IMR-90 (cell line): ENCODE results near the gene SF3B5. TPM values are rescaled to one million over a fixed set of nuclear protein-coding genes. Genes with fewer than 3 reads are reported as not detected.

Source experiments
- ATAC-seq: fragments of 200-7000 bp; cut with Tn5 transposase; 2 replicates; pipeline ENCODE4 v1.9.1; 2020; ENCODE audit warnings: low read depth, mild to moderate bottlenecking, moderate library complexity
- BruUV-seq: library from RNA; stranded (reverse); fragments of 400-500 nt; replicated peaks from 2 replicates; lab custom pipeline; 2021; lab: Mats Ljungman, UMichigan
- CTCF ChIA-PET: fragments of 300-600 bp; formaldehyde crosslinking; extraction: SDS; loops from one replicate; lab custom pipeline; 2021; ENCODE audit warnings: antibody characterized with exemption; lab: Yijun Ruan, JAX
- POLR2A ChIA-PET: fragments of 300-600 bp; sonication (Branson Sonifier 250); formaldehyde crosslinking; loops from one replicate; lab custom pipeline; 2022; ENCODE audit warnings: antibody characterized with exemption; ENCODE audit not compliant: unreplicated experiment; lab: Charles Lee
- DNase-seq: peaks from one replicate; pipeline ENCODE4 v3.0.0; 2013
- H2AFZ ChIP-seq: replicated peaks from 2 replicates; pipeline ENCODE3; 2013; ENCODE audit warnings: low read length, mild to moderate bottlenecking; ENCODE audit not compliant: poor library complexity
- H2AK5ac ChIP-seq: 2 replicates; pipeline ENCODE4 v1.6.1; 2013; ENCODE audit warnings: low read depth, low read length, inconsistent platforms
- H2AK9ac ChIP-seq: replicated peaks from 2 replicates; pipeline ENCODE3; 2013; ENCODE audit warnings: mild to moderate bottlenecking, low read depth, low read length, moderate library complexity; ENCODE audit not compliant: poor library complexity
- H2BK120ac ChIP-seq: 2 replicates; pipeline ENCODE4 v1.6.1; 2013; ENCODE audit warnings: low read depth, low read length, inconsistent platforms
- H2BK15ac ChIP-seq: 3 replicates; pipeline ENCODE4 v1.6.1; 2013; ENCODE audit warnings: low read depth, low read length, inconsistent platforms
- H2BK20ac ChIP-seq: 2 replicates; pipeline ENCODE4 v1.6.1; 2013; ENCODE audit warnings: low read depth, mild to moderate bottlenecking, inconsistent platforms, low read length, moderate library complexity
- H2BK5ac ChIP-seq: 2 replicates; pipeline ENCODE4 v1.6.1; 2013; ENCODE audit warnings: mild to moderate bottlenecking, low read depth, low read length, inconsistent platforms; ENCODE audit not compliant: poor library complexity, severe bottlenecking
- H3K14ac ChIP-seq: replicated peaks from 2 replicates; pipeline ENCODE4 v1.6.1; 2013; ENCODE audit warnings: low read depth, low read length, inconsistent platforms
- H3K18ac ChIP-seq: 2 replicates; pipeline ENCODE4 v1.6.1; 2013; ENCODE audit warnings: low read depth, low read length, control low read depth
- H3K23ac ChIP-seq: 2 replicates; pipeline ENCODE4 v1.6.1; 2013; ENCODE audit warnings: low read depth, low read length, inconsistent platforms
- H3K27ac ChIP-seq: 2 replicates; pipeline ENCODE4 v1.5.1; 2013; ENCODE audit warnings: mild to moderate bottlenecking, control low read depth, low read length; ENCODE audit not compliant: insufficient read depth
- H3K27me3 ChIP-seq: 2 replicates; pipeline ENCODE4 v1.6.1; 2013; ENCODE audit warnings: low read length; ENCODE audit not compliant: control insufficient read depth, insufficient read depth
- H3K36me3 ChIP-seq: 2 replicates; pipeline ENCODE4 v1.6.1; 2013; ENCODE audit warnings: low read length, mixed read lengths; ENCODE audit not compliant: control insufficient read depth, insufficient read depth
- H3K4ac ChIP-seq: 2 replicates; pipeline ENCODE4 v1.6.1; 2013; ENCODE audit warnings: low read depth, low read length, inconsistent platforms
- H3K4me1 ChIP-seq: 2 replicates; pipeline ENCODE4 v1.6.1; 2013; ENCODE audit warnings: low read length, mixed read lengths; ENCODE audit not compliant: control insufficient read depth, insufficient read depth
- H3K4me2 ChIP-seq: 2 replicates; pipeline ENCODE4 v1.6.1; 2013; ENCODE audit warnings: low read depth, mild to moderate bottlenecking, control low read depth, low read length, moderate library complexity
- H3K4me3 ChIP-seq: 2 replicates; pipeline ENCODE4 v1.5.1; 2013; ENCODE audit warnings: low read depth, mild to moderate bottlenecking, control low read depth, low read length, moderate library complexity; ENCODE audit not compliant: insufficient read depth
- H3K56ac ChIP-seq: 2 replicates; pipeline ENCODE4 v1.6.1; 2013; ENCODE audit warnings: low read length, inconsistent platforms; ENCODE audit not compliant: insufficient read depth; ENCODE audit errors: extremely low read depth
- H3K79me1 ChIP-seq, 2 experiments: 2 replicates each; pipeline ENCODE4 v1.6.1; 2013; ENCODE audit warnings: low read length in 2 of 2, inconsistent platforms in 1 of 2, low read depth in 1 of 2
- H3K9ac ChIP-seq: 2 replicates; pipeline ENCODE4 v1.6.1; 2013; ENCODE audit warnings: low read depth, low read length, control low read depth
- H3K9me1 ChIP-seq: 2 replicates; pipeline ENCODE4 v1.6.1; 2013; ENCODE audit warnings: low read length, inconsistent platforms; ENCODE audit not compliant: insufficient read depth
- H3K9me3 ChIP-seq: 2 replicates; pipeline ENCODE4 v1.6.1; 2013; ENCODE audit warnings: low read length; ENCODE audit not compliant: control insufficient read depth, insufficient read depth
- H4K20me1 ChIP-seq: 2 replicates; pipeline ENCODE4 v1.6.1; 2013; ENCODE audit warnings: low read length, inconsistent platforms; ENCODE audit not compliant: insufficient read depth
- H4K5ac ChIP-seq: 2 replicates; pipeline ENCODE4 v1.6.1; 2013; ENCODE audit warnings: mild to moderate bottlenecking, low read depth, low read length, control low read depth
- H4K8ac ChIP-seq, 2 experiments: 2 replicates each; pipeline ENCODE4 v1.6.1; 2013; ENCODE audit warnings: low read depth in 2 of 2, low read length in 2 of 2, control low read depth in 1 of 2, inconsistent platforms in 1 of 2
- H4K91ac ChIP-seq: 2 replicates; pipeline ENCODE4 v1.6.1; 2013; ENCODE audit warnings: low read depth, low read length, inconsistent platforms; ENCODE audit not compliant: insufficient read depth
- CEBPB ChIP-seq: IDR thresholded peaks from 2 replicates; pipeline ENCODE4 v1.6.1; 2012; ENCODE audit warnings: low read depth, low read length, improper control_type of control experiment
- CHD1 ChIP-seq: IDR thresholded peaks from 2 replicates; pipeline ENCODE4 v1.6.1; 2012; ENCODE audit warnings: low read depth, low read length, improper control_type of control experiment
- RCOR1 ChIP-seq: IDR thresholded peaks from 2 replicates; pipeline ENCODE4 v1.6.1; 2012; ENCODE audit warnings: mild to moderate bottlenecking, low read length, improper control_type of control experiment; ENCODE audit not compliant: insufficient replicate concordance
- WGBS, 2 experiments: methylation state at CpG; one replicate each; pipeline versions ENCODE4 v1.1.5 to v1.1.7; 2013; ENCODE audit warnings: missing lambda C conversion rate in 2 of 2; ENCODE audit not compliant: insufficient read length in 1 of 2; ENCODE audit errors: extremely low coverage in 2 of 2; 5-methylcytosine and 5-hydroxymethylcytosine counted together
- dilution Hi-C: fragments of 300-500 bp; cut with HindIII; formaldehyde crosslinking; loops from one replicate; pipeline ENCODE4 v1.14.3; 2018; ENCODE audit warnings: low sequenced_read_pairs; ENCODE audit not compliant: unreplicated experiment
- in situ Hi-C: fragments of 300-500 bp; cut with MboI; formaldehyde crosslinking; loops from 3 replicates; pipeline ENCODE4 v1.14.3; 2019; ENCODE audit warnings: low sequenced_read_pairs, inconsistent platforms, mixed read lengths
- intact Hi-C: fragments of 100-400 bp; cut with micrococcal nuclease; formaldehyde crosslinking; loops from 2 replicates; pipeline ENCODE4 v1.10.0; 2022
- polyA plus RNA-seq, 3 experiments: library from polyadenylated mRNA; depleted of rRNA; stranded (reverse); fragments of >200 nt; gene quantifications; 2 replicates each; pipeline ENCODE4 v1.2.3, GENCODE V29; 2012; ENCODE audit warnings: low replicate concordance in 1 of 3
- total RNA-seq: library from RNA; depleted of rRNA; stranded (reverse); fragments of >200 nt; gene quantifications from 2 replicates; pipeline ENCODE4 v1.2.3, GENCODE V29; 2012

SF3B5 gene
- total and polyA plus RNA-seq, 2 of the 4 experiments (the other 2 are of a cell fraction): 227 to 333 TPM

DNA sequence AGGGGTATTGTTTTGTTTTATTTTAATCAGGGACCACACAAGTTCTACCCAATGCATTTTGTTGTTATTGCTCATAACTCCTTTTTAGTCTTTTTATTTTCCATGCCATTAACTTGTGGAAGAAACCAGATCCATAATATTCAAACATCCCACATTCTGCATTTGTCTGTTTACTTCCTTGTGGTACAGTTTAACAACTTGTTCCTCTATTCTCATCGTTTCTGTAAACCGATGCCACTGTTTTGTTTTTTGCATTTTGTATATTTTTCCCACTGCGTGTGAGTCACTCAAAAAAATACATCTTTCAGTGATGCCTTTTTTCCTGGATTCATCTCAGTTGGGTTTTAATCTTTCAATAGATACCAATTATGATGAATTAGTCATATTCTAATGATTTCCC lies 22.3 kb downstream of the SF3B5 start:
- Histone ChIP-seq H3K79me1 (no peaks in the 10 kb centered on the region), H2BK5ac (no peak overlapping the region), H3K27me3 (peaks cover 35% of the 10 kb centered on the region), H2AFZ (no peak overlapping the region), H2AK9ac (no peak overlapping the region), H3K9me1 (no peaks in the 10 kb centered on the region), H3K4me2 (no peak overlapping the region), H3K4ac (no peak overlapping the region), H2BK20ac (no peak overlapping the region), H3K9me3 (no peaks in the 10 kb centered on the region), H2BK120ac (no peak overlapping the region), H4K5ac (no peak overlapping the region), H3K23ac (no peak overlapping the region), H3K4me3 (no peak overlapping the region), H3K56ac (no peak overlapping the region), H3K18ac (no peak overlapping the region), H2AK5ac (no peak overlapping the region), H3K4me1 (no peaks in the 10 kb centered on the region), H3K9ac (no peak overlapping the region), H4K20me1 (no peaks in the 10 kb centered on the region), H3K27ac (no peak overlapping the region), H4K91ac (no peak overlapping the region), H3K14ac (no peak overlapping the region), H2BK15ac (no peak overlapping the region), H3K36me3 (no peaks in the 10 kb centered on the region), H4K8ac (no peak overlapping the region)
- ChIA-PET CTCF (no interaction called here), POLR2A (no interaction called here)
- ATAC-seq (no peak), DNase-seq (no peak)
- dilution Hi-C loops: no loop called here
- WGBS, 2 experiments: no CpG with 5 or more reads among the region's 3 CpGs
- intact Hi-C loops: no loop called here
- BruUV-seq: no TSS peak
- TF ChIP-seq CHD1 (no peak), RCOR1 (no peak), CEBPB (no peak)
- in situ Hi-C loops: no loop called here
